GM19351 (cell line): ENCODE data around the gene MXD4.

ENCODE experiments used
- ATAC-seq: cut with Tn5 transposase; IDR thresholded peaks from one replicate; pipeline ENCODE4 v1.9.1; 2021; ENCODE audit warnings: mild to moderate bottlenecking, moderate library complexity; ENCODE audit not compliant: unreplicated experiment

The MXD4 gene, protein sequence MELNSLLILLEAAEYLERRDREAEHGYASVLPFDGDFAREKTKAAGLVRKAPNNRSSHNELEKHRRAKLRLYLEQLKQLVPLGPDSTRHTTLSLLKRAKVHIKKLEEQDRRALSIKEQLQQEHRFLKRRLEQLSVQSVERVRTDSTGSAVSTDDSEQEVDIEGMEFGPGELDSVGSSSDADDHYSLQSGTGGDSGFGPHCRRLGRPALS

DNA sequence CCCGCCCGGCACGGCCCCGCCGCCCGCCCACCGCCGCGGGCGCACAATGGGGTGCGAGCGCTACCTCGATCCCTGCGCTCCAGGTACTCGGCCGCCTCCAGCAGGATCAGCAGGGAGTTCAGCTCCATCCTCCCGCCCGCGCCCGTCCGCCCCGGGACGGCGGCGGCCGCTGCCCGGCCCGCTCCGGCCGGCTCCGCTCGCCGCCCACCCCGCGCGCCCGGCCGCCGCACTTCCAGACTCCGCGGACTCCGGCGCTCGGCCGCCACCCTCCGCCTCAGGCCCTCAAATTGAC is at the start of gene MXD4:
TSS of gene MXD4 (minus strand) at position 257 of the 292 bp plus-strand sequence. CDS start at position 128, 129 bp downstream.
- ATAC-seq = no peak

DNA sequence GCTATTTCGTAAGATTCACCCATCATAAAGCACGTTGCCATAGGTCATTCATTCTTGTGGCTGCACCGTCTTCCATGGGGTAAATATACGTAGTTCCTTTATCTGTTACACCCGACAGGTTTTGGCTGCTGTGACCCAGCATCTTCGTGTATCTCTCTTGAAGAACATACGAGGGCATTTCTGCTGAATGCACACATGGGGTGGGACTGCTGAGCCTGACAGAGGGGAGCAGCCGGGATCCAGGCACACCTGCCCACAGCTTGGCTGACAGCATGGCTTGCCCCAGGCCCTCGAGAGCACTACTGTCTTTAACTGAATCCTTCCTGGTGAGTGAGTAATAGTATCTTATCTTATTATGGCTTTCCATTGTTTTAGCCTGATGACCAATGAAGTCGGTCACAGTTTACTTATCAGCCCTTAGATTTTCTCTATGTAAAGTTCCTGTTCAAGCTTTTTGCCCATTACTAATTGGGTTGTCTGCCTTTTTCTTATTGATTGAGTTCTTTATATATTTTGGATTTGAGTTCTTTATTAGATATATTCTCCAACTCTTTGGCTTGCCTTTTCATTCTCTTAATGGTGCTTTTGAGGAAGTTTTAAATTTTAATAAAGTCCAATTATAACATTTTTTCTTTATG is 45.0 kb upstream of the MXD4 start:
- ATAC-seq = no peak

DNA sequence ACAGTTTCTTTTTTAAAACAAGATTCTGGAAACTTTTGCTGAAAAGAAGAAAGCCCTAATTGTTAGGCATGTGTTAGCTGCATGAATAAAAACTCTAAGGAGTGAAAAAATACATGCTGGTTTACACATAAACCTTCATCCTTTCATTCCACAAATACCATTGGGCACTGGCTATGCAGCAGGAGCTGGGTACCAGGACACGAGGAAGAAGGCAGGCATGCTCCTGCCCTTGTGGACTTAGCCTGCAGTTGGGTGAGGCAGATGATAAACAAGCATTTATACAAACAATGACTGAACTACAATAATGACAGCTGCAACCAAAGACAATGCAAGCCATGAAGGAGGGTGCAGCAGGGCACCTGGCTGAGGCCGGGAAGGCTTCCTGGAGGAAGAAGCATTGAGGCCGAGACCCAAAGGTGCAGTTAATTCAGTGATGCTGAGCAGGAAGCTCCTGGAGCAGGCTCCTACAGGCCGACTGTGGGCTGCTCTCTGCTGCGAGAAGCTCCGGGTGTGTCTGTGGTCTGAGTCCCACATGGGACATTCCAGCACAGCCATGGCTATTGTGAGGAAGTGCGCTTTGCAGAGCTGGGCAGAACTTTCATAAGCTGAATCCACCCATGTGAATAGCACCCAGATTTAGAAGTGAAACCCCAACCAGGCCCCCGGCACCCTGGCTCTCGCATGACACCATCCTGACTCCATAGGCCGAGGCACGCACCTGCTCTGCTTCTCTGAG is 44.0 kb upstream of the MXD4 start:
- no peak for ATAC-seq

DNA sequence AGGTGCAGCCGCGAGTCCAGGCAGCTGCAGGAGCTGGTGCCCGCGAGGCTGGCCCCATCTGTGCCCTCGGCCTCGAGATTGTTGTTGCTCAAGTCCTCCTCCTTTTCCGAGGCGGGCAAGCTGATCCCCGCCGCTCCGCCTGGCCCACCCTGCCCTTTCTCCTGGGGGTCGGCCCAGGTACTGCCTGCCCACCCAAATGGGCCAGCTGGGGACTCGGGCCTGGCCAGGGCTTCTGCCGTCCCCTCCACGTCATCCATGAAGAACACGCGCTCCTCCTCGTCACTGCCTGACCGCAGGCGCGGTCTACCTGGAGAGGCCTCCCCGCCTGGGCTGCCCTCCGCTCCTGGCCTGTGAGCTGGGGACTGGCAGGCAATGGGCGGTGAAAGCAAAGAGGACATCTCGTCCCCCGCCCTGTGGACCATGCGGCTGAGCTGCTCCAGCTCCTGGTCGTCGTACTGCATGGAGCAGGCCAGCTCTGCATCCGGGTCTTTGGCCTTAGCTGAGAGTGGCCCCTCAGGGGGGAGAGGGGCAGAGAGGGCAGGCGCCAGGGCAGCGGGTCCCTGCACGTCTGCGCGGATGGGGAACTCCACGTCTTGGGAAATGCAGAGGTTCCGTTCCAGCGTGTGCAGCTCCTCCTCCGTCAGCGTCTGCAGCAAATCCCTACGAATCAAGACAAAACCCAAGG is 43.1 kb upstream of the MXD4 start:
- no peak for ATAC-seq

DNA sequence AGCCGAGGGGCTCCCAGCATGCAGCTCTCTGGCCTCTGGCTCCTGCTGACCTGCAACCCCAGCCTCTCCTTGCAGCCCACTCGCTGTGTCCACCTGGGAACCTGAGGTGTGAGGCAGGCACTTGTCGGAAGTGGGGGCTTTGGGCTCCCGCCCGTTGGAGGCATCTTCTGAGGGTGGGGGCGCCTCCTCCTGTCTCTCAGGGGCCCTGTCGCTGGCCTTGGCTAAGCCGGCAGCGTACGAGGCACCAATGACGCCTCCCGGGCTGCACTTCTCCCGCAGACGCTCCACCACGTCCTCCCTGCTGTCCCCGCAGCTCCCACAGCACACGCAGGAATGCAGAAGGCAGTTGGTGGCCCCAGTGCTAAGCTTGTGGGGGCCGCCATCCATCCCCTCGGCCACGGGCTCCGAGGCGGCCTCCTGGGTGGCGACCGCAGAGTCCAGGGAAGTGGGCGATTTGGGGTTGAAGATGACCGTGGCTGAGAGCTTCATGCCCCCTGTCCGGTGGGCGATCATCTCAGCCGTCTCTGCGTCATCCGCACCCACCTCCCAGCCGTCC is 42.5 kb upstream of the MXD4 start:
- no peak for ATAC-seq

DNA sequence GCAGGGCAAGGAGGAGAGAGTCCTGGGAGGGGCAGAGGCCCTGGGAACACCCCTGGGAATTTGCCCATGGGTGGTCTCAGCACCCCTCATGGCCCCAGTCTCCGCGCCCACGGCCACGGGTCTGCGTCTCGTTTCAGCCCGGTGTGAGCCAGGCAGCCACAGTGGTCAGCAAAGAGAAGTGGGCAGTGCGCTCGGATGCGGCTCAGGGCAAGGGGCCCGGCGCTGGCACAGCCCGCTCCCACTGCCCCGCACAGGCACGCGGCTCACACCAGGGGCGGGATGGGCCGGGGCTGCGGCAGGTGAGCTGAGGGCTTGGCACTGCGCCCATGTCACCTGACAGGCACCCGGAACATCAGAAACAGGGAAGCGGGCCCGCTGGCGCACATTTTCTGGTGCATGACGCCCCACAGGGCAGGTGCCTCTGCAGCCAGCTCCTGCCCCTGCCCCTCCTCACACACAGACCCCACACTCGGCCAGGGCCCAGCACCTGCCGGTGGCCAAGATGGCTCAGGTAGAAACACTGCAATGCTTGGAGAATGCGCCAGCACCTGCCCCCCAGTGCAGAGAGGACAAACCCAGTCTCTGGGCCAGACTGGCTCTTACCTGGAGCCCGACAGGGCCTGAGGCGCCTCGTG is 41.9 kb upstream of the MXD4 start:
- ATAC-seq = no peak

DNA sequence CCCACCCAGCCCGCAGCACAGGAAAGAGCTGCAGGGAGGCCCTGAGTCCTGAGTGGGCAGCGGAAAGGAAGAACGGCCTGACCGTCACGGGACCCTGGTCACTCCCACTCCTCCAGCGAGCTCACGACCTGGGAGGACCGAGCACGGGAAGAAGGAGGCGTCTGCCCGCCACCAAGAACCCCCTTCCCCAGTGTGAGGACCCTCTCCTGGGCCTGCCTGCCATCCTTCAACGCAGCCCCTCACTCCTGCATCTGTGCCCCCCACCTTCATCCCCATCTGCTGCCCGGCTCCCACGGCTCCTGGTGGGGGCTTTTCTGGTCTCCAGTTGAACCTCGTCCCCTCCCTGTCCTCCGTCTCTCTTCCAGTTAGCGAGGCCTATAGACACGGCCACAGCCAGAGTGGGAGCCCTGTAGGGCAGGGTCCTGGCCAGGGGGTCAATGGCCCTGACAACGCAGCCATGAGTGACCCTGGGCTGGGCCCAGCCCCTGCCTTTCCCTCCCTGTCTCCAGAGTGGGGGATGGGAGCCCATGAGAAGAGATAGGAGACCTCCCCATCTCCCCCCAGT is 41.3 kb upstream of the MXD4 start:
- ATAC-seq = no peak

DNA sequence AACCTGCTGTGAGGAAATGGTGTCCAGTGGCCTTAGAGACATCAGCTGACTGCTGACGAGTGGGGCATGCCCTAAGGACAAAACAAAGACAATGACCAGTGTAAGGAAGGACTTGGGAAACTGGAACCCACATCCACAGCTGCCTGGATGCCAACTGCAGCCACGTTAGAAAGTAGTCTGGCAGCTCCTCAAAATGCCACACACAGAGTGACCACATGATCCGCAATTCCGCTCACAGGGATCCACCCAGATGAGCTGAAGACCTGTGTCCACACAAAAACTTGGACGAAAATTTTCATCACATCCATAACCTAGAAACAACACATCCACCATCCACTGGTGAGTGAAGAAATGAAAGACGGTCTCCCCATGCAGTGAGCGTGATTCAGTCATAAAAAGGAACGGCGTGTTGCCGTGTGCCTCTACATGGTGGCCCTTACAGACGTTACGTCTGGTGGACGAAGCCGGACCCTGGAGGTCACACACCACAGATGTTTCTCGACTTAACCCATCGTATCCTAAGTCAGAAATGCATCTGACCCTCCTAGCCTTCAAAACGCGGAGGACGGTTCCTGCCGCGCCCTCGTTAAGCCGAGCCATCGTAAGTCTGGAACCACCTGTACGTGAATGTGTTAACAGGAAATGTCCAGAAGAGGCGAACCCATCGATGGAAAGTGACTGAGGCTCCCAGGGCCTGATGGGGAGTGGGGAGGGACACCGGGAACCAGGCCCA is 40.6 kb upstream of the MXD4 start:
- no peak for ATAC-seq

DNA sequence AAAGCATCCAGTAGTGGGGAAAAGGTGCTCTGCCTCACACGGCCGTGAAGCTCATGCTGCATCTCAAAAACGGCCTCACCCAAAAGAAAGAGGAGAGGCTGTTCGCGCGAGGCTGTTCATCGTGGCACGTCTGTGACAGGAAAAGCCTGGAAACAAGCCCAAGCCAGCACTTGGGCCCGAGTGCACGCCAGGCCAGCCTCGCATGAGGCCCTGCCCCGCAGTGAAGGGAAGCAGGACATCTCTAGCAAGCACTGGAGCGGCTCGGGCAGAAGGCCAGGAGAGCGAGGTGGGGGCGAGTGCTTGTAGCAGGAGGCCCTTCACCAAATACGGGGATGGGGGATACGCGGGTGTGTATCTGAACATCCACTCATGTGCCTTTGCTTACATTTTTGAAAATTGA is 39.9 kb upstream of the MXD4 start:
- no peak for ATAC-seq

DNA sequence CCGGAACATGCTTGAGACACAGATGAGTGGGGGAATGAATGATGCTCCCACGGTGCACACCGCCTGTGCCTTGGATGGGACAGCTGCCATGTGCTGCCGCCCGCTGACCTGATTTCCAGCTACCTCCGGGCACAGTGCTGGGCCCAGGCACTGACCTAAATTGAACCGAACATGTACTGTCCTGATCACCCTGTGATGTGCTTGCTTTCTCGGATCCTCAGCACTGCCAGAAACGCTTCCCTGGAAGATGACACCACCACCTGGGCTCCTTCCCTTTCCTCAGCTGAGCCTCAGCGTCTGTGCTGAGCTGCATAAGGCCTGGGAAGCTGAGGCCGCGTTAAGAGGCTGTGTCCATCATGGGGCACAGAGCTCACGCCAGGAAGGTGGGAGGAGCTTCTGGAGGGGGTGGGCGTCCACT is 39.3 kb upstream of the MXD4 start:
- ATAC-seq = no peak

DNA sequence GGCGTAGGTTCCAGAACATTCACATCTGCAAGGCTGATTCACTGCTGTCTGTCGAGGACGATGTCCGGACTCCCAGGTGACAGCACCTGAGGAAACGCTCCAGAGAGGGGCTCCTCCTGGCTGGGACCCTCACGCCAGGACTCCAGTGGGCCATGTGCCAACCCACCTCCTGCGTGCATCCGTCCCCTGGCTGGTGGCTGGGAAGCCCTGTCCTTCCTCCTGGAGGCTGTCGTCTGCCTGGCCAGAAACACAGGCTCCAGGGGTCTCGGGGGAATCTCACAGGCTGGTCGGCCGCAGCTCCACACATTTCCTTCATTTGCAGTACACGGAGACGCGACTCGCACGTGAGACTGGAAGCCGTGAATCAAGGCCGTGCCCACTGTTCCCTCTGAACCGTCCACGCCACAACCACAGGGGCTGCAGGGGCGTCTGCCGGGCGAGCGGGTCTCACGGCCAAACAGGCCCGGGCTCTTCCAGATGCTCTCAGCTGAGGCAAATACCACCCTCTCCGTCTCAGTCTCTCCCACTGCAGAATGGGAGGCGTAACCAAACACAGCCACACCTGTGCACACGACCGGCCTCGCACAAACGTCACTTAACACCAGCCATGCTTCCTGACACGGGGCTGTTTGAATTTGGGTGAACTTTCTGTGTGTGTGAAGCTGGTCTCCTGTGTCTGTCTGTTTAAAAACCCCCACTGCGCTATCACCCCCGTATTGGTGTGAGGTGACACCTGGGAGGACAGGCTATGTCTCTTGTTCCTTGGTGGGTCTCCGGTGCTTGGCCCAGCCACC is 38.7 kb upstream of the MXD4 start:
- no peak for ATAC-seq

DNA sequence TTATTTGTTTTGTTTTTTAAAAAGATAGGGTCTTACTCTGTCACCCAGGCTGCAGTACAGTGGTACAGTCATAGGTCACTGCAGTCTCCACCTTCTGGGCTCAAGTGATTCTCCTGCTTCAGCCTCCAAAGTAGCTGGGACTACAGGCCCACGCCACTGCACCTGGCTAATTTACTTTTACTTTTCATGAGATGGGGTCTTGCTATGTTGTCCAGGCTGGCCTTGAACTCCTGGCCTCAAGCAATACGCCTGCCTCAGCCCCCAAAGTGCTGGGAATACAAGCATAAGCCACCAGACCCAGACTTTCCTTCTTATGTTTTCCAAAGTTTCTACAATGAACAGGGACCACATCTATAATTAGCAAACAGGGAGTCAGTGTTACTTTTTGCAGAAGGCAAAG is 37.9 kb upstream of the MXD4 start:
- no peak for ATAC-seq

DNA sequence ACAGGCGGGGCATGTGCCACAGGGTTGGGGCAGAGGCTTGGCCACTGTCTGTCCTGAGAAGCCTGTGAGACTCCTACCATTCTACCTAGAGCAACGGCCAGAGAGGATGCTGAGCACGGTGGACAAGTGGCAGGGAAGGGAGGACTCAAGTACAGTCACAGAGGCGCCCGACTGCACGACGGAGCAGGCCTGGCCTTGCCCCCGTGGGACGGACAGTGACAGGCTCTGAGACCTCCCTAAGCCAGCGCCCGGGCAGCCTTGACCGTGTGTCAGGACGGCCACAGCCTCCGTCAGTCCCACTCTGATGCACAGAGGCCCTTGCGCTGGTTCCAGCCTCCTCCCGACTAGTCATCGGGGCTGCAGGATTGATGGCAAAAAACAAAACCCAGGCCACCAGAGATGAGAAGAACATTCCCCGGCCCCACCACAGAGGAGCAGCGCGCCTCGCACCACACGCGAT is 36.7 kb upstream of the MXD4 start:
- ATAC-seq = no peak

DNA sequence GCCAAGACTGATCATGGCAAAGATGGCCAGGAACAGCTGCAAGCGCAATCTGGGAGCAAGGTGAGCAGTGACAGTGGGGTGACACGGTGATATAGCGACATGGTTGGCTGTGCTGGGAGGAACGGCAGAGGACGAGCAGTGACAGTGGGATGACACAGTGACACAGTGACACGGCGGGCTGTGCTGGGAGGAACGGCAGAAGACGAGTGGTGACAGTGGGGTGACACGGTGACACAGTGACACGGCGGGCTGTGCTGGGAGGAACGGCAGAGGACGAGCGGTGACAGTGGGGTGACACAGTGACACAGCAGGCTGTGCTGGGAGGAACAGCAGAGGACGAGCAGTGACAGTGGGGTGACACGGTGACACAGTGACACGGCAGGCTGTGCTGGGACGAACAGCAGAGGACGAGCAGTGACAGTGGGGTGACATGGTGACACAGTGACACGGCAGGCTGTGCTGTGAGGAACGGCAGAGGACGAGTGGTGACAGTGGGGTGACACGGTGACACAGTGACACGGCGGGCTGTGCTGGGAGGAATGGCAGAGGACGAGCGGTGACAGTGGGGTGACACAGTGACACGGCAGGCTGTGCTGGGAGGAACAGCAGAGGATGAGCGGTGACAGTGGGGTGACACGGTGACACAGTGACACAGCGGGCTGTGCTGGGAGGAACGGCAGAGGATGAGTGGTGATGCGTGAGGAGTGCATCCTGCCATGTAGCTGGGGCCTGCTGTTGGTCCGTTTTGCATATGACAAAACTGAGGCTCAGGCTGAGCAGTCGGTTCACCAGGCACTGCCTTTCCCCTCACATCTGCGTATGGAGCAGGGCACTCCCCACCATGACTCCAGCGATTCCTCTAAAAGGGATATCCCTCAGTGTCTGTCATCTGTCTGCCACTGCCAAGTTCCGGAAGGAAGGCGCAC is 36.0 kb upstream of the MXD4 start:
- ATAC-seq = no peak

DNA sequence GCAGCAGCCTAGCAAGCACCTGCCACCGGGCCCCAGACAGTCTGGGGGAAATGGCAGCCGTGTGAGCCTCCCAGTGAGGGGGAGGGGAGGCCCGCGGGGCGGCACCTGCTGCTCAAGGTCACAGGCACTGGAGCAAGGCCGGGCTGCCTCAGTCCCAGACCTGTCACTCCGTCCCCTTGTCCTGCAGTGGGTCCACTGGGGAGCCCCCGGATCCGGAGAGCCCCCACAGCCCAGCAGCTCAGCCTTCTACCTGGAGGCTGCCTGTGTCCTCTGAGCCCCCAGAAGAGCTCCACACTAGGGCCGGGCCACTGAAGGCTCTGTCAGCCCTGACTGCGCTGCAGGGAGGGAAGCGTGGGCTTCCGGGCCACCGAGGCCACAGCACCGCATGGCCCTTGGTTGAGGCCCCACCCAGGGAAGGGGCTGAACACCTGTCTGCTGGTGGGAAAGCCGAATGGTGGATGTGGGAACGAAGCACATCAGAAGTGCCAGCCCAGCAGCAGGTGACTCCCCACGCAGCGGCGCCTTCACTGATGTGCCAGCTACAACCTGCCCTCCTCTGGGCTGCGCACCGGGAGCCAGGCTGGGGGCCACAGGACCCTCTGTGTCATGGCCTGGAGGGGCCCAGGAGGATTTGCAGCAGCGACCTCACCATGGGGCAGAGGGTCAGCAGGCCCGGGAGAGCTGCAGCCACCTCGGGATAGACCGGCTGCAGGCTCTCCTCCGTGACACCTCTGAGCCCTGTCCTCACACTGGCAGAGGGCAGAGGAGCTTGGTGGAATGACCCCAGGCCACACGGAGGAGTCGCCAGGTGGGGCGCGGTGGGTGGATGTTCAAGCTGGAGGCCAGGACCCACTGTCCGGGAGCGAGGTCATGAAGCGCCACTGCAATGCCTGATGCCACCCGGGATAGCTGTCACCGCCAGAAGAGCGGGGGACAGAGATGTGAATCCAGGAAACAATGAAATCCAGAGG is 35.0 kb upstream of the MXD4 start:
- ATAC-seq = no peak

DNA sequence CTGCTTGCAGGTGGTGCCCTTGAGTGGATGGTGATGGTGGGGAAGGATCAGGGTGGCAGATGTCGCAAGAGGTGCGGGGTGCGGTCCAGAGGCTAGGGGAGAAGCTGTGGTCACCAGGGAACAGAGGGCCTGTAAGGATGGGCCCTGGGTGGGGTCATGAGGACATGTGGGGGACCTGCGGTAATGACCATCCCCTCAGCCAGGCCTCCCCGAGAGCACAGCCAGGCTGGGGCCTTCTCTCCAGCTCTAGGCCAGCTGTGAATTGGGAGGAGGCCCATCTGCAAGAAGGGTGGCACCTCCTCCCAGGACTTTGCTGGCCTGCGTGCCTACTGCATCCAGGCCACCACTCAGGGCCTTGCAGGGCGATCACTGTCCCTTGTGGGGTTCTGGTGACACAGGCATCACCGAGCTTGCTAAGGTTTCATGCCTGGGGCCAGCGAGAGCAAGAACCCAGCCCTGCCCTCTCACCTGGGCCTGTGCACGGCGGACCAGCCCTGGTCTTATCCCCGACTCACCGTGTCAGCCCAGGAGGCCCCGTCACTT is 34.1 kb upstream of the MXD4 start:
- ATAC-seq = no peak

DNA sequence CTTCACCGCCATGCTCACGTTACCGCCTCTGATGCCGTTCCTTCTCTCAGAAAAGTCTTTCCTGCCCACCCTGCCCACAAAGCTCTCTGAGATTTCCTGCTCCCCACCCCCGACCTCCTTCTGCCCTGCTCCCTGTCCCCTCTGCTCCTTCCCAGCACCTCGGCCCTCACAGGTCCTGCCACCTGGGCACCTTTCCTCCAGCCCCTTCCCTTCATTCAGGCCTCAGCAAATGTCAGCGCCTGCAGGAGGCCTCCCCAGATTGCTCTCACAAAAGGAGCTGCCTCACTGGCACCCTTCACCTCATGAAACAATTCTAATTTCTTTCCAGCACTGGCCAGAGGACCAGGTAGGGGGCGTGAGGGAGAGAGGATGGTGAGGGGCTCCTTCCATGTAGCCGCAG is 33.6 kb upstream of the MXD4 start:
- ATAC-seq = no peak
